Keratinocyte (primary cell): ENCODE results near the gene CYP4B1. TPM values are rescaled to one million over a fixed set of nuclear protein-coding genes. Genes with fewer than 3 reads are reported as not detected.

Experiments used
- DNase-seq: peaks from one replicate; pipeline ENCODE4 v3.0.0-alpha.2; 2011; ENCODE audit warnings: low read depth, missing footprints, low spot score
- FAIRE-seq: peaks from 2 replicates; lab custom pipeline; 2011; peaks lifted over from hg19 to GRCh38; lab: Jason Lieb, UNC
- H2AFZ ChIP-seq: 2 replicates; pipeline ENCODE4 v1.6.0; 2012; ENCODE audit warnings: low read length, control low read depth, inconsistent platforms; ENCODE audit not compliant: control insufficient read depth
- H3K27ac ChIP-seq: 2 replicates; pipeline ENCODE4 v1.5.1; 2011; ENCODE audit warnings: low read length; ENCODE audit not compliant: control insufficient read depth, insufficient read depth
- H3K27me3 ChIP-seq: 3 replicates; pipeline ENCODE4 v1.6.0; 2011; ENCODE audit warnings: low read length; ENCODE audit not compliant: control insufficient read depth, insufficient read depth; ENCODE audit errors: extremely low read depth
- H3K36me3 ChIP-seq, 2 experiments: 2 replicates in 1 of 2; 3 replicates in 1 of 2; pipeline ENCODE4 v1.5.1; 2011; ENCODE audit warnings: low read length in 2 of 2, mild to moderate bottlenecking in 1 of 2; ENCODE audit not compliant: control insufficient read depth in 2 of 2, insufficient read depth in 2 of 2; ENCODE audit errors: extremely low read depth in 1 of 2
- H3K4me1 ChIP-seq: 3 replicates; pipeline ENCODE4 v1.5.1; 2011; ENCODE audit warnings: low read length; ENCODE audit not compliant: control insufficient read depth, insufficient read depth; ENCODE audit errors: extremely low read depth
- H3K4me2 ChIP-seq: 3 replicates; pipeline ENCODE4 v1.6.0; 2011; ENCODE audit warnings: low read depth, low read length; ENCODE audit not compliant: control insufficient read depth, insufficient read depth; ENCODE audit errors: extremely low read depth
- H3K4me3 ChIP-seq, 3 experiments: fragments of 200-600 bp in 1 of 3; sonication (generic) in 1 of 3; 2 replicates in 2 of 3; 3 replicates in 1 of 3; pipeline ENCODE4 v1.5.1; 2011 to 2016; ENCODE audit warnings: low read length in 3 of 3, mild to moderate bottlenecking in 3 of 3, control low read depth in 2 of 3, inconsistent platforms in 1 of 3, low read depth in 1 of 3, mixed read lengths in 1 of 3, mixed run types in 1 of 3, moderate library complexity in 1 of 3; ENCODE audit not compliant: control insufficient read depth in 2 of 3, insufficient read depth in 2 of 3; ENCODE audit errors: extremely low read depth in 1 of 3
- H3K79me2 ChIP-seq: 2 replicates; pipeline ENCODE4 v1.6.0; 2012; ENCODE audit warnings: low read length; ENCODE audit not compliant: control insufficient read depth, insufficient read depth
- H3K9ac ChIP-seq: 3 replicates; pipeline ENCODE4 v1.6.0; 2011; ENCODE audit warnings: low read length; ENCODE audit not compliant: control insufficient read depth, insufficient read depth; ENCODE audit errors: extremely low read depth
- H3K9me1 ChIP-seq: 3 replicates; pipeline ENCODE4 v1.6.0; 2011; ENCODE audit warnings: low read length; ENCODE audit not compliant: control insufficient read depth, insufficient read depth; ENCODE audit errors: extremely low read depth
- H3K9me3 ChIP-seq: 2 replicates; pipeline ENCODE4 v1.5.1; 2012; ENCODE audit warnings: low read depth, low read length; ENCODE audit not compliant: control insufficient read depth
- H4K20me1 ChIP-seq: 3 replicates; pipeline ENCODE4 v1.6.0; 2011; ENCODE audit warnings: low read length; ENCODE audit not compliant: control insufficient read depth, insufficient read depth; ENCODE audit errors: extremely low read depth
- EZH2 ChIP-seq: IDR thresholded peaks from one replicate; pipeline ENCODE4 v1.6.1; 2012; ENCODE audit warnings: inconsistent platforms, mild to moderate bottlenecking, low read length, moderate library complexity
- dilution Hi-C: fragments of 300-500 bp; cut with MboI; formaldehyde crosslinking; loops from one replicate; pipeline ENCODE4 v1.7.0; 2020; ENCODE audit warnings: low sequenced_read_pairs; ENCODE audit not compliant: extremely low pct_ligation_motif_present
- polyA plus RNA-seq, 5 experiments: library from polyadenylated mRNA; depleted of rRNA in 3 of 5; stranded (reverse) in 3 of 5; stranded (forward) in 1 of 5; unstranded in 1 of 5; fragments of >200 nt; gene quantifications; 1 replicate in 1 of 5; 2 replicates in 3 of 5; 3 replicates in 1 of 5; pipeline versions ENCODE4 v1.2.1 to v1.2.3, GENCODE V29; 2011 to 2012; ENCODE audit warnings: missing spikeins in 2 of 5, low read depth in 1 of 5, low replicate concordance in 1 of 5
- TF ChIP-seq, protein P1 (sequence below), 3 experiments: IDR thresholded peaks in 1 of 3; conservative IDR thresholded peaks in 1 of 3; optimal IDR thresholded peaks in 1 of 3; 2 replicates in 2 of 3; 3 replicates in 1 of 3; pipeline versions ENCODE3 to v1.5.1; 2011; ENCODE audit warnings: low read length in 3 of 3, mild to moderate bottlenecking in 3 of 3, moderate library complexity in 2 of 3, control low read depth in 1 of 3, inconsistent platforms in 1 of 3; ENCODE audit not compliant: insufficient read depth in 2 of 3; ENCODE audit errors: extremely low read depth in 1 of 3

CYP4B1 gene
- polyA plus RNA-seq, 1 donor (not counting 4 experiments of a cell fraction or from before 2014, with no cell fraction given): 2.1 TPM

DNA sequence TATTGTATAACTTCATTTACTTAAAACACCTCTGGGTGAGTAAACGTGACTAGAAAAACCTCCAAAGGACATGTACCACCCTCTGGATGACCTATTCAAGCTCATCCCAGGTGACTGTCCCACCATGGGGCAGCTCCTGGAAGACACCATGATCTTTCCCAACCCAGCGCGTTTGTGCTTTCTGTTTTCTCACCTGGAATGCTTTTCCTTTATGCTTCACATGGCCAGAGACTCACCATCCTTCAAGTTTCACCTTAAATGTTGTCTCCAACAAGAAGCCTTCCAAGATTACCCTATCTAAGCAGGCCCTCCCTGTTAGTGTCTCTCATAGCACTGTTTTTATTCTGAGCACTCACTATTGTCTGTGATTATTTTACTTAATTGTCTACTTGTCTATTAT lies 11.1 kb downstream of the CYP4B1 start:
- Histone ChIP-seq H4K20me1 (no peaks in the 10 kb centered on the region), H3K79me2 (no peaks in the 10 kb centered on the region), H2AFZ (no peak overlapping the region), H3K36me3 (no peaks in the 10 kb centered on the region), H3K4me1 (no peaks in the 10 kb centered on the region), H3K9ac (no peak overlapping the region), H3K9me3 (no peaks in the 10 kb centered on the region), H3K9me1 (no peaks in the 10 kb centered on the region), H3K4me3 (no peak overlapping the region), H3K4me2 (no peak overlapping the region), H3K27me3 (peaks cover 4% of the 10 kb centered on the region), H3K27ac (no peak overlapping the region)
- DNase-seq: no peak
- no peak for FAIRE-seq
- dilution Hi-C loops: no loop called here
- TF ChIP-seq, protein P1, sequence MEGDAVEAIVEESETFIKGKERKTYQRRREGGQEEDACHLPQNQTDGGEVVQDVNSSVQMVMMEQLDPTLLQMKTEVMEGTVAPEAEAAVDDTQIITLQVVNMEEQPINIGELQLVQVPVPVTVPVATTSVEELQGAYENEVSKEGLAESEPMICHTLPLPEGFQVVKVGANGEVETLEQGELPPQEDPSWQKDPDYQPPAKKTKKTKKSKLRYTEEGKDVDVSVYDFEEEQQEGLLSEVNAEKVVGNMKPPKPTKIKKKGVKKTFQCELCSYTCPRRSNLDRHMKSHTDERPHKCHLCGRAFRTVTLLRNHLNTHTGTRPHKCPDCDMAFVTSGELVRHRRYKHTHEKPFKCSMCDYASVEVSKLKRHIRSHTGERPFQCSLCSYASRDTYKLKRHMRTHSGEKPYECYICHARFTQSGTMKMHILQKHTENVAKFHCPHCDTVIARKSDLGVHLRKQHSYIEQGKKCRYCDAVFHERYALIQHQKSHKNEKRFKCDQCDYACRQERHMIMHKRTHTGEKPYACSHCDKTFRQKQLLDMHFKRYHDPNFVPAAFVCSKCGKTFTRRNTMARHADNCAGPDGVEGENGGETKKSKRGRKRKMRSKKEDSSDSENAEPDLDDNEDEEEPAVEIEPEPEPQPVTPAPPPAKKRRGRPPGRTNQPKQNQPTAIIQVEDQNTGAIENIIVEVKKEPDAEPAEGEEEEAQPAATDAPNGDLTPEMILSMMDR (optimal IDR thresholded peaks at IDR 0.05 in 1 of 3, IDR thresholded peaks at IDR 0.05 in 1 of 3, conservative IDR thresholded peaks at IDR 0.05 in 1 of 3; ENCODE audit: extremely low read depth in 1 of 3, insufficient read depth in 2 of 3, low read length in 3 of 3): no peak
- no peak for TF ChIP-seq EZH2

DNA sequence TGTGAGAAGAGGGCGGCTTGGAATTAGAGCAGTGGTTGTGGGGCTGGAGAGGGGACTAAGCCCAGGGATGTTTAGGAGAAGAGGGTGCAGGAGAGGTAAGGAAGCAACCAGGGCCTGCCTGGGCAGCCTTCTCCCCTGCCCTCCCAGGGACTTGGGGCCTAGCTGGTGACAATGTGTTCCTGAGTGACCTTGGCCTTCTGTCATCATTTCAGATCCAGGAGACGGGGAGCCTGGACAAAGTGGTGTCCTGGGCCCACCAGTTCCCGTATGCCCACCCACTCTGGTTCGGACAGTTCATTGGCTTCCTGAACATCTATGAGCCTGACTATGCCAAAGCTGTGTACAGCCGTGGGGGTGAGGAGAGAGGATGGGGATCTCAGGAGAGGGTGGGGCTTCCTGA lies 11.8 kb downstream of the CYP4B1 start:
- TF ChIP-seq, protein P1 (optimal IDR thresholded peaks at IDR 0.05 in 1 of 3, IDR thresholded peaks at IDR 0.05 in 1 of 3, conservative IDR thresholded peaks at IDR 0.05 in 1 of 3; ENCODE audit: extremely low read depth in 1 of 3, insufficient read depth in 2 of 3, low read length in 3 of 3): no peak
- TF ChIP-seq EZH2: no peak

More for the DNA sequence above, 11.8 kb downstream of the CYP4B1 start:
- no peak overlapping the region for H3K27ac ChIP-seq
- FAIRE-seq (no peak), DNase-seq (no peak)
- no peaks in the 10 kb centered on the region for H3K36me3 ChIP-seq
- no peaks in the 10 kb centered on the region for H3K4me1 ChIP-seq
- no peaks in the 10 kb centered on the region for H4K20me1 ChIP-seq
- no peak overlapping the region for H3K4me2 ChIP-seq
- peaks cover 3% of the 10 kb centered on the region for H3K27me3 ChIP-seq
- H3K79me2 ChIP-seq: no peaks in the 10 kb centered on the region
- H3K9ac ChIP-seq: no peak overlapping the region
- dilution Hi-C loops: no loop called here
- no peak overlapping the region for H2AFZ ChIP-seq
- H3K9me1 ChIP-seq: no peaks in the 10 kb centered on the region
- H3K9me3 ChIP-seq: no peaks in the 10 kb centered on the region
- no peak overlapping the region for H3K4me3 ChIP-seq
